Tibial nerve (tissue), 4 donors: ENCODE measurements around the gene ZC3H12C. TPM values are rescaled to one million over a fixed set of nuclear protein-coding genes. Genes with fewer than 3 reads are reported as not detected.

Source experiments
- DNase-seq, 2 donors: peaks; one replicate each; pipeline ENCODE4 v3.0.0-alpha.2; 2019; ENCODE audit warnings: low spot score in 2 of 2
- H3K27ac ChIP-seq, 4 donors: fragments of 200-600 bp; sonication (generic) in 3 of 4; one replicate each; pipeline ENCODE4 v1.5.1; 2017 to 2019; ENCODE audit warnings: mild to moderate bottlenecking in 1 of 4
- H3K27me3 ChIP-seq, 2 donors: fragments of 200-600 bp; sonication (generic) in 1 of 2; one replicate each; pipeline versions ENCODE4 v1.5.1 to v1.6.0; 2017 to 2019
- H3K36me3 ChIP-seq, 3 donors: fragments of 200-600 bp; sonication (generic); one replicate each; pipeline ENCODE4 v1.5.1; 2018 to 2019
- H3K4me1 ChIP-seq, 4 donors: fragments of 200-600 bp; sonication (generic) in 3 of 4; one replicate each; pipeline ENCODE4 v1.5.1; 2017 to 2019
- H3K4me3 ChIP-seq, 4 donors: fragments of 200-600 bp; sonication (generic) in 3 of 4; one replicate each; pipeline ENCODE4 v1.5.1; 2017 to 2019; ENCODE audit warnings: mild to moderate bottlenecking in 1 of 4, moderate library complexity in 1 of 4
- H3K9me3 ChIP-seq, 4 donors: fragments of 200-600 bp; sonication (generic) in 3 of 4; one replicate each; pipeline ENCODE4 v1.5.1; 2017 to 2019
- EP300 ChIP-seq, 2 donors: sonication (generic); formaldehyde crosslinking; IDR thresholded peaks; one replicate each; pipeline ENCODE4 v1.6.1; 2017; ENCODE audit warnings: antibody characterized with exemption in 2 of 2, mild to moderate bottlenecking in 1 of 2
- POLR2A ChIP-seq, 2 donors: fragments of 450-650 bp; IDR thresholded peaks; one replicate each; pipeline ENCODE4 v1.6.1; 2017; ENCODE audit warnings: antibody characterized with exemption in 2 of 2, mild to moderate bottlenecking in 2 of 2, moderate library complexity in 2 of 2
- WGBS, 2 donors: methylation state at CpG; one replicate each; pipeline ENCODE4 v1.1.5; 2018; 5-methylcytosine and 5-hydroxymethylcytosine counted together
- total RNA-seq, 4 donors: library from RNA; depleted of rRNA; stranded (reverse); fragments of >200 nt; gene quantifications; one replicate each; pipeline ENCODE4 v1.1.0, GENCODE V29; 2016
- TF ChIP-seq, protein P1 (sequence below), 5 experiments: fragments of 200-600 bp in 3 of 5; fragments of 450-650 bp in 2 of 5; sonication (generic) in 3 of 5; IDR thresholded peaks; one replicate each; pipeline ENCODE4 v1.5.1; 2016 to 2019; ENCODE audit warnings: antibody characterized with exemption in 5 of 5, mild to moderate bottlenecking in 3 of 5, moderate library complexity in 2 of 5

The ZC3H12C gene
- total RNA-seq, 4 donors from 2014 or later = 15.9 to 26.0 (median 19.4) TPM

DNA sequence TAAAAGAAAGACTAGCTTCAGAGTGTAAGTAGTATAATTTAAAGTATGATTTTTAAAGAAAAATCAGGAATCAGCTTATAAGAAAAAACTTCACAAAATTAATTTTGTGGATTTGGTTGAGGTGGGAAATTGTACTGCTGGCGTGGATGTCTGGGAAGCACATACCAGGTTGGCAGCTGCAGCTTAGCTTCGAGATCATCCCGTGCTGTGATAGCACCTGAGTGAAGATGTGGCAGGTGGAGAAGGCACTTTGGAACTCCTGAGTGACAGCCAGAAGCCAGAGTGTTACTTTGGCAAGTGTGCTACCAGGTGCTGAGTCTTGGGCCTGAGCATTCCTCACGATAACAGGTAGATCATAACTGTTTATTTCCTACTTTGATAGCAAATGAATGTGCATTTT is 17.7 kb downstream of the ZC3H12C start:
- H3K4me1 ChIP-seq = peaks cover 0 to 16% (median 0%) of the 10 kb centered on the region in 4 donors
- H3K27ac ChIP-seq = no peak overlapping the region
- no peaks in the 10 kb centered on the region for H3K27me3 ChIP-seq
- H3K9me3 ChIP-seq = peaks cover 0 to 13% (median 2%) of the 10 kb centered on the region in 4 donors
- 88 to 94% methylated on average over 4 of the region's 4 CpGs for WGBS, 2 donors
- H3K4me3 ChIP-seq = no peak overlapping the region
- peaks cover 0 to 13% (median 0%) of the 10 kb centered on the region in 3 donors for H3K36me3 ChIP-seq
- no peak for DNase-seq
- TF ChIP-seq, protein P1, sequence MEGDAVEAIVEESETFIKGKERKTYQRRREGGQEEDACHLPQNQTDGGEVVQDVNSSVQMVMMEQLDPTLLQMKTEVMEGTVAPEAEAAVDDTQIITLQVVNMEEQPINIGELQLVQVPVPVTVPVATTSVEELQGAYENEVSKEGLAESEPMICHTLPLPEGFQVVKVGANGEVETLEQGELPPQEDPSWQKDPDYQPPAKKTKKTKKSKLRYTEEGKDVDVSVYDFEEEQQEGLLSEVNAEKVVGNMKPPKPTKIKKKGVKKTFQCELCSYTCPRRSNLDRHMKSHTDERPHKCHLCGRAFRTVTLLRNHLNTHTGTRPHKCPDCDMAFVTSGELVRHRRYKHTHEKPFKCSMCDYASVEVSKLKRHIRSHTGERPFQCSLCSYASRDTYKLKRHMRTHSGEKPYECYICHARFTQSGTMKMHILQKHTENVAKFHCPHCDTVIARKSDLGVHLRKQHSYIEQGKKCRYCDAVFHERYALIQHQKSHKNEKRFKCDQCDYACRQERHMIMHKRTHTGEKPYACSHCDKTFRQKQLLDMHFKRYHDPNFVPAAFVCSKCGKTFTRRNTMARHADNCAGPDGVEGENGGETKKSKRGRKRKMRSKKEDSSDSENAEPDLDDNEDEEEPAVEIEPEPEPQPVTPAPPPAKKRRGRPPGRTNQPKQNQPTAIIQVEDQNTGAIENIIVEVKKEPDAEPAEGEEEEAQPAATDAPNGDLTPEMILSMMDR (IDR thresholded peaks at IDR 0.05) = no peak
- TF ChIP-seq POLR2A (IDR thresholded peaks at IDR 0.05) (no peak), EP300 (IDR thresholded peaks at IDR 0.05) (no peak)

DNA sequence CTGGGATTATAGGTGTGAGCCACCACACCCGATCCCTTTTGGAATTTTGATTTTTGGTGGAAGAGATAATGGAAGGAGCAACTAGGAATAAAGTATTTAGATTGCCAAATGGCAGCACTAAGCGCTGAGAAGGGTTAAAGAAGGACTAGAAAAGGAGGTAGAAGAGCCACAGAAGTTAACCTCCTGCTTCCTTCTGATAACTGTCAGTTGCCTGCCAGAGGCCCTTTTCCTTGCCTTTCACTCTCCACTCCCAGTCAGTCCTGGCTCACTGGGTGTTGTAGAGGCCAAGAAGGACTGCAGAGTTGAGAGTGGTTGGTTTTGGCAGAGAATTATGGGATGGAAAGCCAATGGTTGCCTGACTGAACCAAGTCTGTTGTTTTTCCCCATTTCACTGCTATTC is 19.3 kb downstream of the ZC3H12C start:
- H3K4me3 ChIP-seq = no peak overlapping the region
- DNase-seq = no peak
- no peak overlapping the region for H3K27ac ChIP-seq
- peaks cover 0 to 16% (median 0%) of the 10 kb centered on the region in 4 donors for H3K4me1 ChIP-seq
- peaks cover 0 to 13% (median 0%) of the 10 kb centered on the region in 3 donors for H3K36me3 ChIP-seq
- 96 to 99% methylated on average over 2 of the region's 2 CpGs for WGBS, 2 donors
- H3K27me3 ChIP-seq = no peaks in the 10 kb centered on the region
- no peak for TF ChIP-seq POLR2A (IDR thresholded peaks at IDR 0.05)
- peaks cover 0 to under 1% (median 0%) of the 10 kb centered on the region in 4 donors for H3K9me3 ChIP-seq

DNA sequence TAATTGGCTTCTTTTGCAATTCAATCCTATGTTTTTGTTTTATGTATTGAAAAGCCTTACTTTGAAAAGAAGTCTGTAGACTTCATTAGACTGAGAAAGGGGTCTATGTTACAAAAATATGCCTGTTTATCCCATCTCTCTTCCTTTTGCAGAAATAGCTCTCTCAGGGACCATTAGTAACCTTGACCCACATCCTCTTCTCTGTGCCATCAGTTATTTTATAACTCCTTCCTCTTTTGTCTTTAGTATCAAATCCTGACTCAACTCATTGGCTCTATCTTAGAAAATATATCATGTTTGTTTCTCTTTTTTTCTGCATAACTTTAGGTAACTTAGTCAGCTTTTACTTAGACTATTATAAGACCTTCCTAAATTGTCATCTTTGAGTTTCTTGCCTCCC is 20.3 kb downstream of the ZC3H12C start:
- Histone ChIP-seq H3K27ac (no peak overlapping the region), H3K36me3 (peaks cover 0 to 12% (median 0%) of the 10 kb centered on the region in 3 donors), H3K4me3 (no peak overlapping the region), H3K9me3 (no peaks in the 10 kb centered on the region), H3K27me3 (no peaks in the 10 kb centered on the region), H3K4me1 (peaks cover 0 to 16% (median 0%) of the 10 kb centered on the region in 4 donors)
- DNase-seq = no peak
- TF ChIP-seq EP300 (IDR thresholded peaks at IDR 0.05) (no peak), POLR2A (IDR thresholded peaks at IDR 0.05) (no peak)
- TF ChIP-seq, protein P1 (IDR thresholded peaks at IDR 0.05) = no peak

DNA sequence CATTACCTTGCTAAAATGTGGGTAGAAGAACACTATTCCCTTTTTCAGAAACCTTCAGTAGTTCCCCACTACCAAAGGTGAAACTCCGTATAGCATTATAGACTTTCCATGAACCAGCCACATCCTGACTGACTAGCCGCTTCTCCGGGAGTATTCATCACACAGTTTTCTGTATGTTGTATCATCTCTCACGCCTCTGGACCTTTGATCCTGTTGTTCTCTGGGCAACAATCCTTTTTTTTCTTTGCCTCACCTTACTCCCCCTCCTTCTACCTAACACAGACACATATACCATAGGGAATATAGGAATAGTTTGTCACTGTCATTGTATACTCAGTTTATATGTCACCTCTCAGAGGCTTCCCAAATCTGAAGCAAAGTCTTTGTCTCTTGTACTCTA is 20.8 kb downstream of the ZC3H12C start:
- Histone ChIP-seq H3K4me3 (no peak overlapping the region), H3K36me3 (peaks cover 0 to 12% (median 0%) of the 10 kb centered on the region in 3 donors), H3K9me3 (no peaks in the 10 kb centered on the region), H3K27ac (no peak overlapping the region), H3K27me3 (no peaks in the 10 kb centered on the region), H3K4me1 (peaks cover 0 to 16% (median 0%) of the 10 kb centered on the region in 4 donors)
- TF ChIP-seq EP300 (IDR thresholded peaks at IDR 0.05) (no peak), POLR2A (IDR thresholded peaks at IDR 0.05) (no peak)
- TF ChIP-seq, protein P1 (IDR thresholded peaks at IDR 0.05) = no peak
- 80 to 81% methylated on average over 4 of the region's 4 CpGs for WGBS, 2 donors
- no peak for DNase-seq

DNA sequence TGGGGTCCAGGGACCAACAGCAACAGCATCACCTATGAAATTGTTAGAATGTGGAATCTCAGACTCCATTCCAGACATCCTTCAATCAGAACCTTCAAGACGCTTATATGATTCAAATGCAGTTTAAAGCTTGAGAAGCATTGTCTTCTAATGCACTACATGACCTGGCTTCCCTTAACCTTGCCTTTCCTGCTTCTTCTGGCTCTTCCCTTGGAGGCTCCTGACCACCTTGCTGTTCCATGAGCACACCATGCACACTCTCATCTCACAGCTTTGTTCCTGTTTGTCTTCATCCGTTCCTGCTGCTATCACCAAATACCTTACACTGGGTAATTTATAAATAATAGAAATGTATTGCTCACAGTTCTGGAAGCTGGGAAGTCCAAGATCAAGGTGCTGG is 26.1 kb downstream of the ZC3H12C start:
- peaks cover 0 to 29% (median 0%) of the 10 kb centered on the region in 4 donors for H3K4me1 ChIP-seq
- TF ChIP-seq, protein P1 (IDR thresholded peaks at IDR 0.05) = no peak
- TF ChIP-seq EP300 (IDR thresholded peaks at IDR 0.05) = no peak
- TF ChIP-seq POLR2A (IDR thresholded peaks at IDR 0.05) = no peak
- H3K36me3 ChIP-seq = peaks cover 0 to 12% (median 0%) of the 10 kb centered on the region in 3 donors
- H3K27ac ChIP-seq = no peak overlapping the region
- H3K4me3 ChIP-seq = no peak overlapping the region
- DNase-seq = no peak
- H3K9me3 ChIP-seq = no peaks in the 10 kb centered on the region
- H3K27me3 ChIP-seq = no peaks in the 10 kb centered on the region
- WGBS, 2 donors = 76 to 92% methylated on average over 2 of the region's 2 CpGs

DNA sequence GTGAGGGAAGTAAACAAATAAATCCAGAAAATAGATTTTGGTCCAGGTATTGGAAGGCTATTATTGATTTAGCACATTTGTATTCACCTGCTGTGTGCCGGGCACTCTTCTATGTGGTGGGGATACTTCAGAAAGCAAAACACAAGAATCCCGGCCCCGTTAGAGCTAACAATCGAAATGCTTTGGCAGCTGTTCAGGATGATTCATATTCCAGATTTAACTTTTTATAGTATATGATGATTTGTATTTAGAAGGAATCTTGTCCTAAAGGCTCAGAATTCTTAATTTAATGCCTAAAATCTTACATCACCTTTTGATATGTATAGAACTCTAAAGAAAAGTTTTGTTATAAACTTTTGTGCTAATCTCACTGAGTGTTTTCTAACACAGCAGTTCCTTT is 28.0 kb downstream of the ZC3H12C start:
- Histone ChIP-seq H3K4me3 (no peak overlapping the region), H3K9me3 (no peaks in the 10 kb centered on the region)
- 10 to 11% methylated on average over 4 of the region's 4 CpGs for WGBS, 2 donors

More for the DNA sequence above, 28.0 kb downstream of the ZC3H12C start:
- Histone ChIP-seq H3K27me3 (no peaks in the 10 kb centered on the region), H3K4me1 (peaks cover 0 to 29% (median 0%) of the 10 kb centered on the region in 4 donors), H3K36me3 (peaks cover 0 to 4% (median 0%) of the 10 kb centered on the region in 3 donors), H3K27ac (peak overlapping the region in 1 of 4 donors; percentile 18)
- TF ChIP-seq, protein P1 (IDR thresholded peaks at IDR 0.05) = no peak
- TF ChIP-seq EP300 (IDR thresholded peaks at IDR 0.05) (no peak), POLR2A (IDR thresholded peaks at IDR 0.05) (no peak)
- no peak for DNase-seq
